GM12873 (cell line): ENCODE results near the gene LRRC4.

Experiments used
- CTCF ChIP-seq: IDR thresholded peaks from 2 replicates; pipeline ENCODE4 v1.5.1; 2012; ENCODE audit warnings: low read depth, mild to moderate bottlenecking, moderate library complexity, low read length, control low read depth; ENCODE audit not compliant: insufficient read depth; ENCODE audit errors: missing control alignments

The LRRC4 gene

DNA sequence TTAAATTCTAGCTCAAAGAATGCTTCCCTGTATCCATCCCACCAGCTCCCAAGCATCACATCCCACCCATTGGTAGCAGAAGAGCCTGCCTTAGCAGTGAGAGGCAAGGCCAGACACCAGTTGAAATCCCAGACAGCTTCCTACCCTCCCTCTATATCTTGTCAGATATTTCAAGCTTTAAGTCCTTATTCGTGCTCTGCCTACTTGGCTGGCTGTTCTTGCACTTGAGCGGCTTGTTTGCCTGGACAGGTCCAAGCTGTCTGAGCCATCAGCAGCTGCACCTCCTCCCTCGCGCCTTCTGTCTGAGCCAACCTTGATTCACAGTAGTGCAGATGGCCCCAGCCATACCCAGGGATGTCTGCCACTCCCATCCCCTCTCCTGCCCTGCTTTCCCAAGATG, 16.4 kb downstream of the LRRC4 start:
- TF ChIP-seq CTCF = no peak

DNA sequence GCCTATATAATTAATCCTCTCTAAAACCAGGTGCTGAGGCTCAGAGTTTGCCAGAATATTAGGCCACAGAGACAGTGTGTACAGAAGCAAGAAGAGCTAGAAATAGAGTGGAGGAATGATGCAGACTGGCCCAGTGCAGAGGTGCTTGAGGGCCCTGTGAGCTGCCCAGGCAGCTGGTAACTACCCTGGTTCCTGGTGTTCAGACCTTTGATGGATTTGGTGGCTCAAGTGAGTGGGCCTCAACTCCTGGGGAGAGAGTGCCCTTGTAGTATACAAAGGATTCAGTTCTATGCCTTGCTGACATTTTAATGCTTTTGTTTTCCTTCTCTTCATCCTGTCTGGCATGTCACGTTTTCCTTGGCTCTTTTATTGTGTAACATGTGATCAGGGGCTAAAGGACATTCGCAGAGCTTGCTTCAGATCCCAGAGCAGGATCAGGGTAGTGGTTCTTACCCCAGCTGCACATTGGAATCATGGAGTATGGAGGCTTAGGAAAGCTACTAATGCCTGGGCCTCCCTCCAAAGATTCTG, 20.0 kb downstream of the LRRC4 start:
- TF ChIP-seq CTCF = no peak

GRCh38 chr7:128010391-128011127, 20.7 kb downstream of the LRRC4 start:
- TF ChIP-seq CTCF = peak; percentile 23

DNA sequence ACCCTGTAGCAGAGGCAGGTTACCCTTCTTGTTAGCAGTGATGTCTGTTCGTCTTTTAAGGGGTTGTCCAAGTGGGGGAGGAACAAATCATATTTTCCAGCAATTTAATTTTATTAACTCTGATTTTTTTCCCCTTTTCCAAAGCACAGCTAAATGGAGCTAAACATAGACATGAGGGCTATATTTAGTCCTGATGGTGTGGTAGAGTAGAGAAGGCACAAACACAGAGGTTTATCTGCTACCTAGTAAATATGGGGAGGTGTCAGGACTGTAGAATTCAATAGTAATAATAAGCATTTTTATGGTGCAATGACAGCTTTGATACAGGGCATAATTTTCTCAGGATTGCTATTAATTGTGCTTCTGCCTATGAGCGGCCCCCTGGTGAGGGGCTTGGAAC, 22.5 kb downstream of the LRRC4 start:
- no peak for TF ChIP-seq CTCF

DNA sequence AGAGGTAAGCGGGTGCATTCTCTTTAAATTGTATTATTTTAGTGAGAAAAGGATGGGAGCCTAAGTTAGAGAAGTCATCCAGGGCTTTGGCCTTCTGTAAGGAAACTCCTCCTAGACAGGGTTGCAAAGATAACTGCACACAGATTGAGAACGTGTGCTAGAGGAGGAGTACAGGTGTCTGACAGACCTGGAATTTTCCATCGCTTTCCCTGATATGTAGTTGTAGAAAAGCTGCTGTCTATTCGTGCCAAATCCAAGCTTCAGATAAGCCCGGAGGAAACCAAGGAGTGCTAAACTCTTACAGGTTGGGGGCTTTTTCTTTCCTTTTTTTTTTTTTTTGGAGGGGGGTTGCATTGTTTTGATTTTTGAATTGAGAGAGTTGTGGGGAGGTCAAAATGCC, 23.1 kb downstream of the LRRC4 start:
- TF ChIP-seq CTCF = no peak

GRCh38 chr7:128007303-128007680, 23.9 kb downstream of the LRRC4 start:
- TF ChIP-seq CTCF = no peak

DNA sequence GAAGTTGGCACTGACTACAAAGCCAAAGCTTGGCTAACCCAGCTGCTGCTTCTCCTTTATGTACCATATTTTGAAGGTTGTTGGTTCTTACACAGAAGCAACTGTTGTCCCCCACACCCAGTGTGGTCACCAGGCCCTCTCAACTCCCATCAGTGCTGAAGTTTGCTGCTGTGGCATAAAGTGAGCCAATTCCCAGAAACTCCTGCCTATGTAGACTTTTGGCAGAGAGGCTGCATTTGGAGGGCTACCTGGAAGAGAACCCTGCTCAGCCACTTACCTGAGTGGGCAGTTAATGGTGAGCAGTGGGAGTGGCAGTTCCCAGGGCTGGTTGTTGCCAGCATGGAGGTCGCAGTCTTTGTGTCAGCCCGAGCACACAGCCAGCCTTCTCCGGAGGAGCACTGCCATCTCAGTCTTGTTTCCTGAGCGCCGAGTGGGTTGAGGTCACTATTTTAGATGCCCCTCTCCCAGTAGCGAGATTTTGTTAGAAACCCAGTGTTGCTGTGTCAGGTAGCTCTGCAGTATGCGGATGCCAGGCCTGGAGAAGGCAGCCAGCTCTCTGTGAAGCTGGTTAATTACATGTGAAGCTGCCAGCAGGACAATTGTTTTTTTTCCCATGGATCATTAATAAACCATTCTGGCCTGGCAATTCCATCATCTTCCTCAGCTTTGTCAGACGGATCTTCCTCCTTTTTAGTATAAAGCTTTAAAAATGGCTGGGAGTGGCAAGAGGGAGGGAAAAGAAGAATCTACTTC, 24.5 kb downstream of the LRRC4 start:
- TF ChIP-seq CTCF = no peak
